ENCODE data around the gene CHST2.
A peak's percentile ranks its signal among the peaks of the same experiment; 100 is the strongest.

GRCh38 chr3:143135150-143135549 is 15.6 kb downstream of the CHST2 start:
- TF ChIP-seq EZH2 (IDR thresholded peaks at IDR 0.05; ENCODE audit: insufficient read depth, poor library complexity, severe bottlenecking): no peak
- TF ChIP-seq EZH2phosphoT487 (IDR thresholded peaks at IDR 0.05; ENCODE audit: insufficient read depth, low read depth): peak; percentile 92
